Aortic smooth muscle cell (primary cell): ENCODE results near the gene SERF2. TPM values are rescaled to one million over a fixed set of nuclear protein-coding genes. Genes with fewer than 3 reads are reported as not detected.

Source experiments
- total RNA-seq: library from RNA; depleted of rRNA; stranded (reverse); fragments of >200 nt; gene quantifications from 2 replicates; pipeline ENCODE4 v1.2.3, GENCODE V29; 2014

Gene SERF2
- 436 and 473 TPM in 2 replicates for total RNA-seq

DNA sequence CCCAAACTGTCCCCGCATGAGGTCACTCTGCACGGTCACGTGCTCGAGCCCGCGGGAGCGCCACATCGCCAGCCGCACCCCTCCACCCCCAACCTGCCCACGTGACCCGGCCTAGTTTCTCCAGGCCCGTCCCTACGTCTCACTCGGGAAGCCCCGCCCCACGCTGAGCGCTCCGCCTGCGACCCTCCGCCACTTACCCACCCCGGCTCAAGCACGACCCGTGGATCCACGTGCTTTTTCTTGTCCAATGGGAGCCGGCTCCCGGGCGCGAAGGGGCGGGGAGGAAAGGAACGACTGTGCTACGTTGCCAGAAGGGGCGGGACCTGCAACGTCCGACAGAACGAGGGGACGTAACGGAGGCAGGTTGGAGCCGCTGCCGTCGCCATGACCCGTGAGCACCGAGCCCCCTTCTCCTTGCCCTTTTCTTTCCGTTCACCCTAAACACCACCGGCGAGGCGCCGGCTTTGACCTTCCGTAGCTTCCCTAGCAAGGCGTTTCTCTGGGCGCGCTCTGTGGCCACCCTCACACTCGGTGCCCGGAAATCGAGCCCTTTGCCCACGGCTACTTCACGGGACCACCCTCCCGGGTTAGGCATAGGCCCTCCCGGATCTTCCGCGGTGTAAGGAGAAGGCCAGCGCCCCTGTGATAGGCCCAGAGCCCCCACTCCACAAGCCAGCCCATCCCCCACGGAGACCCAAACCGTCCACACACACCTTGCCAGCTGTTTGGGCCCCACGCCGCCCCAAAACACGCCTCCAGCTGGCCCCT is at the start of gene SERF2:
SERF2 (plus strand) TSS at position 328 of the 768 bp plus-strand sequence; CDS start at position 385, 57 bp downstream.

GRCh38 chr15:43746245-43746902 is 45.7 kb upstream of the SERF2 start, which contains the start of gene PDIA3:
Gene PDIA3, plus strand, starts transcription at chr15:43746438. Its CDS starts 102 bp downstream, at chr15:43746540.

GRCh38 chr15:43776718-43777266 is 15.3 kb upstream of the SERF2 start, which contains the start of gene ELL3:
Gene ELL3, minus strand, starts transcription at chr15:43776966. Its CDS starts 65 bp downstream, at chr15:43776901.

DNA sequence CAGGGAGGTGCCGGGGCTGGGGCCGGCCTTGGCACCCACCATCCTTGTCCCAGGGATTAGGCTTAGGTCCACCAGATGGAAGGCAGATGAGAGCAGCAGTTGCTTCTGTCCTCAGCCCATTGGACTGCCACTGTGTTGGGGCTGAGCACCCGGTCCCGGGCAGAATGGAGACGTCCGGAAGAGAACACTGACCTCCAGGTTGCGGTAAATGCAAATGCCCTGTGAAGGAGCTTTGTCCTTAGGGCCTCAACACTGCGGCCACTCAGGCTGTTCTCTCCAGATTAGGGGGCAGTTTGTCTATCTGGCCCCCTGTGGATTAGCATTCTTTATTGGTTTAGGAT is 7.8 kb downstream of the SERF2 start, which contains the start of gene SERINC4:
SERINC4 (minus strand) TSS at position 276 of the 341 bp plus-strand sequence; CDS start at position 42, 234 bp downstream.

DNA sequence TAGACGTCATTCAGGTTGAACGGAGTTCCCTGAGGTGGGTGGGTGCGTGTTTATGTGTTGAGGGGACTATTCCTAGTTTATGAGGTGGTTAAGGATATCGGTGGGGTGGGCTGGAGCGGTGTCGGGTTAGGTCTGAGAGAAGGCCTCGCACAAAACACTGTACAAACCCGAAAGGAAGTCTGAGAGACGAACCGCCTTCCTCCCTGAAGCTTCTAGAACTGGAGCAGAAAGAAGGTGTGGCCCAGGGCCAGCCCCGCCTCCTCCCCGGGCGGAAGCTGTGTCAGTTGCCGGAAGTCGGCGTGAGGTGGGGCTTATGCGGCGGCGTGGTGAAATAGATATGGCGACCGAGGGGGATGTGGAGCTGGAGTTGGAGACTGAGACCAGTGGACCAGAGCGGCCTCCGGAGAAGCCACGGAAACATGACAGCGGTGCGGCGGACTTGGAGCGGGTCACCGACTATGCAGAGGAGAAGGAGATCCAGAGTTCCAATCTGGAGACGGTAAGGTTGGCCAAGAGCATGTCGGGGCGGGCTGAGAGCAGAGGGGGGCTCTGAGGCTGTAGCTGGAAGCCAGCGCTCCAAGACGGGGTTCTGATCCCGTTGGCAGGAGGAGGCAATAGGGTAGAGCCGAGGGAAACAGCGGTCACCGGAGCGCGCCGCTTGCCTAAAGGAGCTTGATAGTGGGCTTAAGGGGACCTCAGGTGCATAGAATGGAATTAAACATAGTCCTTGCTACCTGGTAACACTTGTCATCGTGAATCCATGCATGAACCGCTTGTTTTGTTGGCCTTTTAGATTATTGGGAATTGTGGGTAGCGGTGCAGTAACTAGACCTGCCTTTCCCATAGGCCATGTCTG is 8.4 kb downstream of the SERF2 start, which contains the start of gene HYPK:
HYPK (plus strand) TSS at position 314 of the 856 bp plus-strand sequence; CDS start at position 338, 24 bp downstream.

GRCh38 chr15:43824302-43825246 is 32.5 kb downstream of the SERF2 start, which contains the start of gene MFAP1:
Gene MFAP1, minus strand, starts transcription at chr15:43824690. Its CDS starts 121 bp downstream, at chr15:43824569.

DNA sequence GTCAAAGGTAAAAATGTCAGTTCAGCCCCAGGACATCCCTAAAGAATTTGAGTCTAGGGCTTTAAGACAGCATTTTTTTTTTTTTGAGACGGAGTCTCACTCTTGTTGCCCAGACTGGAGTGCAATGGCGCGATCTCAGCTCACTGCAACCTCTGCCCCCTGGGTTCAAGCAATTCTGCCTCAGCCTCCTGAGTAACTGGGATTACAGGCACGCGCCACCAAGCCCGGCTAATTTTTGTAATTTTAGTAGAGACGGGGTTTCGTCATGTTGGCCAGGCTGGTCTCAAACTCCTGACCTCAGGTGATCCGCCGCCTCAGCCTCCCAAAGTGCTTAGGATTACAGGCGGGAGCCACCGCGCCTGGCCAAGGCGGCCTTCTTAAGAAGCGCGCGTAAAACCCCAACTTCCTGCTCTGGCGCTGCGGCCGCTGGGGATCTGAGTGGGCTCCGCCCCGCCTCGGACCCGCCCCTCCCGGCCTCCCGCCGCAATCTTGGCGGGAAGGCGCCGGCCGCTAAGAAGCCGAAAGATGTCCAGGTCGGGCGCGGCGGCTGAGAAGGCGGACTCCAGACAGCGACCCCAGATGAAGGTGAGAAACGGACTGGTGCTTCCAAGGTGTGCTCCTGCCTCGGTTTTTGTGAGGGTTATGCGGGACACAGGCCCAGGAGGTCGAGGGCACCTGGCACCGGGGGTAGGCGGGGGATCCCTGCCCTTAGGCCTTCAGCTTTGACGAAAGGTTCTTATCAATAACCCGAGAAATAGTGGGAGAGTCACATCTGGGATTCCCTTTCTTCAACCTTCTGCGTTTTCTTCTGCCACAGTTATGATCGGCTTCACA is 34.6 kb downstream of the SERF2 start, which contains the start of gene WDR76:
WDR76 (plus strand) TSS at position 495 of the 834 bp plus-strand sequence; CDS start at position 526, 31 bp downstream.

Other genes with a start within 250 kb of the SERF2 start
- gene PPIP5K1, start 202.1 kb upstream of the SERF2 start, total RNA-seq: 18.8 and 27.0 TPM in 2 replicates
- not detected in 2 replicates for gene CKMT1B, start 198.3 kb upstream of the SERF2 start, total RNA-seq
- under 0.01 TPM in 1 of 2 replicates, not detected in the other for gene STRC, start 173.5 kb upstream of the SERF2 start, total RNA-seq
- 0.53 and 0.75 TPM in 2 replicates for gene CATSPER2, start 143.5 kb upstream of the SERF2 start, total RNA-seq
- not detected in 2 replicates for gene CKMT1A, start 98.5 kb upstream of the SERF2 start, total RNA-seq
- gene PDIA3, start 45.9 kb upstream of the SERF2 start, total RNA-seq: 121 and 256 TPM in 2 replicates
- gene ELL3, start 15.4 kb upstream of the SERF2 start, total RNA-seq: 2.4 and 3.4 TPM in 2 replicates
- gene SERINC4, start 7.9 kb downstream of the SERF2 start, total RNA-seq: under 0.01 and 0.06 TPM in 2 replicates
- 4.8 and 8.2 TPM in 2 replicates for gene HYPK, start 8.3 kb downstream of the SERF2 start, total RNA-seq
- gene MFAP1, start 32.4 kb downstream of the SERF2 start, total RNA-seq: 26.2 and 28.4 TPM in 2 replicates
- 12.7 and 20.5 TPM in 2 replicates for gene WDR76, start 34.7 kb downstream of the SERF2 start, total RNA-seq